HCT116 (cell line): ENCODE results near the gene DNTT. TPM values are rescaled to one million over a fixed set of nuclear protein-coding genes. Genes with fewer than 3 reads are reported as not detected.

Experiments used
- ATAC-seq: fragments of 200-7000 bp; cut with Tn5 transposase; 2 replicates; pipeline ENCODE4 v1.9.1; 2020; ENCODE audit warnings: mild to moderate bottlenecking, moderate library complexity
- BruUV-seq: library from RNA; stranded (reverse); fragments of 400-500 nt; replicated peaks from 2 replicates; lab custom pipeline; 2021; lab: Mats Ljungman, UMichigan
- CTCF ChIA-PET: fragments of 300-600 bp; sonication (Branson Sonifier 250); formaldehyde crosslinking; loops from one replicate; lab custom pipeline; 2021; ENCODE audit warnings: antibody characterized with exemption; lab: Charles Lee
- POLR2A ChIA-PET: fragments of 300-600, 350-600 bp; sonication (Branson Sonifier 250); formaldehyde crosslinking; loops from one replicate; lab custom pipeline; 2021; ENCODE audit warnings: antibody characterized with exemption; lab: Charles Lee
- RAD21 ChIA-PET, 2 experiments: fragments of 300-600 bp; sonication (Branson Sonifier 250); formaldehyde crosslinking; loops; one replicate each; lab custom pipeline; 2023; ENCODE audit warnings: low total read pairs in 2 of 2; ENCODE audit not compliant: uncharacterized antibody in 2 of 2, unreplicated experiment in 2 of 2, low non-redundant PET in 1 of 2; lab: Charles Lee
- DNase-seq: peaks from one replicate; pipeline ENCODE4 v3.0.0-alpha.2; 2010; ENCODE audit warnings: low read depth, low spot score
- H2AFZ ChIP-seq: fragments of 200-600 bp; shearing (Covaris generic), sonication (generic); 2 replicates; pipeline ENCODE4 v1.6.1; 2017; ENCODE audit warnings: low read depth, mixed run types, mixed read lengths, antibody characterized with exemption, low read length; ENCODE audit not compliant: poor library complexity, severe bottlenecking
- H3K27ac ChIP-seq: 2 replicates; pipeline ENCODE4 v1.5.1; 2012; ENCODE audit warnings: low read depth, low read length
- H3K27me3 ChIP-seq: fragments of 200-600 bp; sonication (generic); 2 replicates; pipeline ENCODE4 v1.6.1; 2016; ENCODE audit warnings: mixed run types, low read length, mixed read lengths; ENCODE audit not compliant: insufficient read depth
- H3K36me3 ChIP-seq, 2 experiments: fragments of 200-500 bp in 1 of 2; fragments of 200-600 bp in 1 of 2; sonication (Bioruptor generic) in 1 of 2; sonication (generic) in 1 of 2; 2 replicates each; pipeline versions ENCODE4 v1.5.1 to v1.6.1; 2014 to 2016; ENCODE audit warnings: low read length in 2 of 2, inconsistent platforms in 1 of 2, mixed read lengths in 1 of 2, mixed run types in 1 of 2; ENCODE audit not compliant: insufficient read depth in 2 of 2, control insufficient read depth in 1 of 2
- H3K4me1 ChIP-seq, 2 experiments: fragments of 200-600 bp in 1 of 2; sonication (generic) in 1 of 2; 2 replicates each; pipeline versions ENCODE4 v1.5.1 to v1.6.1; 2012 to 2017; ENCODE audit warnings: low read length in 2 of 2, inconsistent platforms in 1 of 2, mild to moderate bottlenecking in 1 of 2, mixed read lengths in 1 of 2, mixed run types in 1 of 2, moderate library complexity in 1 of 2; ENCODE audit not compliant: insufficient read depth in 2 of 2, control insufficient read depth in 1 of 2
- H3K4me2 ChIP-seq: fragments of 200-600 bp; sonication (generic); 2 replicates; pipeline ENCODE4 v1.6.1; 2017; ENCODE audit warnings: mixed run types, low read length, mixed read lengths
- H3K4me3 ChIP-seq, 2 experiments: fragments of 200-600 bp in 1 of 2; sonication (generic) in 1 of 2; replicated peaks in 1 of 2; 2 replicates each; pipeline ENCODE4 v1.5.1; 2011 to 2016; ENCODE audit warnings: low read length in 2 of 2, control low read depth in 1 of 2, low read depth in 1 of 2, mild to moderate bottlenecking in 1 of 2, mixed read lengths in 1 of 2, mixed run types in 1 of 2
- H3K79me2 ChIP-seq: fragments of 200-600 bp; sonication (generic); 2 replicates; pipeline ENCODE4 v1.6.1; 2017; ENCODE audit warnings: mild to moderate bottlenecking, mixed run types, low read length, moderate library complexity, mixed read lengths; ENCODE audit not compliant: insufficient read depth
- H3K9ac ChIP-seq: fragments of 200-600 bp; sonication (generic); 2 replicates; pipeline ENCODE4 v1.6.1; 2016; ENCODE audit warnings: low read length, mixed read lengths
- H3K9me2 ChIP-seq: fragments of 200-600 bp; sonication (generic), shearing (Covaris generic); 2 replicates; pipeline ENCODE4 v1.6.1; 2017; ENCODE audit warnings: mixed run types, mild to moderate bottlenecking, moderate library complexity; ENCODE audit not compliant: insufficient read depth
- H3K9me3 ChIP-seq, 2 experiments: fragments of 200-500 bp in 1 of 2; fragments of 200-600 bp in 1 of 2; sonication (Bioruptor generic) in 1 of 2; sonication (generic) in 1 of 2; 2 replicates each; pipeline ENCODE4 v1.6.1; 2014 to 2017; ENCODE audit warnings: low read length in 2 of 2, mixed read lengths in 2 of 2, inconsistent platforms in 1 of 2, low read depth in 1 of 2, mild to moderate bottlenecking in 1 of 2, mixed run types in 1 of 2, moderate library complexity in 1 of 2; ENCODE audit not compliant: control insufficient read depth in 1 of 2, insufficient read depth in 1 of 2
- H4K20me1 ChIP-seq: fragments of 200-600 bp; sonication (generic), shearing (Covaris generic); 2 replicates; pipeline ENCODE4 v1.6.1; 2017; ENCODE audit warnings: mixed run types, mild to moderate bottlenecking, moderate library complexity; ENCODE audit not compliant: insufficient read depth
- ATF3 ChIP-seq: IDR thresholded peaks from 2 replicates; pipeline ENCODE4 v1.6.1; 2012
- EGR1 ChIP-seq: IDR thresholded peaks from 2 replicates; pipeline ENCODE4 v1.6.1; 2012; ENCODE audit warnings: low read depth
- EZH2phosphoT487 ChIP-seq: fragments of 200-600 bp; IDR thresholded peaks from 2 replicates; pipeline ENCODE4 v1.6.1; 2018; ENCODE audit warnings: antibody characterized with exemption, borderline replicate concordance
- FOSL1 ChIP-seq: IDR thresholded peaks from 2 replicates; pipeline ENCODE4 v1.6.1; 2012; ENCODE audit warnings: low read depth
- JUND ChIP-seq: IDR thresholded peaks from 2 replicates; pipeline ENCODE4 v1.6.1; 2012
- POLR2AphosphoS5 ChIP-seq: IDR thresholded peaks from 2 replicates; pipeline ENCODE4 v1.6.1; 2011; ENCODE audit warnings: mild to moderate bottlenecking, low read depth, low read length, moderate library complexity
- REST ChIP-seq: IDR thresholded peaks from 2 replicates; pipeline ENCODE4 v1.6.1; 2012; ENCODE audit warnings: low read depth
- SIN3A ChIP-seq: IDR thresholded peaks from 2 replicates; pipeline ENCODE4 v1.6.1; 2012; ENCODE audit warnings: low read depth
- SP1 ChIP-seq: IDR thresholded peaks from 2 replicates; pipeline ENCODE4 v1.6.1; 2012; ENCODE audit warnings: low read depth
- SRF ChIP-seq: IDR thresholded peaks from 2 replicates; pipeline ENCODE4 v1.6.1; 2012; ENCODE audit warnings: low read depth
- TCF7L2 ChIP-seq: IDR thresholded peaks from 2 replicates; pipeline ENCODE4 v1.7.0; 2011; ENCODE audit warnings: borderline replicate concordance, inconsistent platforms; ENCODE audit not compliant: insufficient read depth, insufficient read length; ENCODE audit errors: extremely low read depth
- ZBTB33 ChIP-seq: IDR thresholded peaks from 2 replicates; pipeline ENCODE4 v1.6.1; 2011; ENCODE audit warnings: mild to moderate bottlenecking, low read length, moderate library complexity; ENCODE audit not compliant: insufficient replicate concordance; ENCODE audit errors: extremely low read depth
- ZFX ChIP-seq: fragments of 450-650 bp; IDR thresholded peaks from 2 replicates; pipeline ENCODE4 v1.6.1; 2017
- ZNF274 ChIP-seq: fragments of 200-500 bp; sonication (Bioruptor generic); IDR thresholded peaks from 2 replicates; pipeline ENCODE4 v1.6.1; 2014; ENCODE audit warnings: mild to moderate bottlenecking, low read depth, low read length, inconsistent platforms
- intact Hi-C: fragments of 100-400 bp; cut with micrococcal nuclease; formaldehyde crosslinking; loops from 2 replicates; pipeline ENCODE4 v1.10.0; 2022
- total RNA-seq: library from RNA; stranded (reverse); gene quantifications from one replicate; pipeline ENCODE4 v1.2.1, GENCODE V29; 2021; ENCODE audit not compliant: unreplicated experiment

The DNTT gene
- total RNA-seq, 1 experiment from 2014 or later, result not detected

- H3K4me2 ChIP-seq, result no peak overlapping the region
- TF ChIP-seq POLR2AphosphoS5 (no peak), REST (no peak), SP1 (no peak), ZFX (no peak), SIN3A (no peak), ZNF274 (no peak), SRF (no peak), JUND (no peak), EZH2phosphoT487 (no peak), ZBTB33 (no peak), ATF3 (no peak), TCF7L2 (no peak), EGR1 (no peak), FOSL1 (no peak)
- H4K20me1 ChIP-seq, result no peaks in the 10 kb centered on the region
- intact Hi-C loops, result no loop called here
- H2AFZ ChIP-seq, result no peak overlapping the region
- ATAC-seq, result no peak
- ChIA-PET CTCF (interaction anchor here (1.2 to 1.4 kb wide), 2 partner anchors 9 to 33 kb away, joined by 3 read pairs; no protein-coding TSS in a partner anchor), RAD21 (no interaction called here), POLR2A (no interaction called here)
- no peak for DNase-seq
- H3K4me3 ChIP-seq, result no peak overlapping the region
- H3K27ac ChIP-seq, result no peak overlapping the region
- H3K4me1 ChIP-seq, result no peaks in the 10 kb centered on the region
- no peaks in the 10 kb centered on the region for H3K9me2 ChIP-seq
- H3K9ac ChIP-seq, result no peak overlapping the region
- no peaks in the 10 kb centered on the region for H3K36me3 ChIP-seq
- peaks cover 35% of the 10 kb centered on the region for H3K27me3 ChIP-seq
- H3K9me3 ChIP-seq, result no peaks in the 10 kb centered on the region
- BruUV-seq, result no TSS peak
- no peaks in the 10 kb centered on the region for H3K79me2 ChIP-seq
Observed at GRCh38 chr10:96301616-96302015, 2.6 kb upstream of the DNTT start.
